ENCODE results near the gene CPNE2. TPM values are rescaled to one million over a fixed set of nuclear protein-coding genes. Genes with fewer than 3 reads are reported as not detected.

The CPNE2 gene
- total RNA-seq, 1 experiment from 2014 or later, result 5.1 TPM

- Histone ChIP-seq H3K9ac (ENCODE audit: low read length) (no peak overlapping the region), H3K4me2 (ENCODE audit: low read depth, low read length, poor library complexity, severe bottlenecking) (peak overlapping the region; percentile 13), H3K4me3 (ENCODE audit: low read length) (no peak overlapping the region), H3K79me2 (ENCODE audit: low read length) (no peaks in the 10 kb centered on the region), H4K20me1 (ENCODE audit: insufficient read depth, low read depth, low read length) (no peaks in the 10 kb centered on the region), H2AFZ (ENCODE audit: low read length) (no peak overlapping the region), H3K36me3 (ENCODE audit: insufficient read depth, low read length) (no peaks in the 10 kb centered on the region), H3K27ac (ENCODE audit: low read length) (no peak overlapping the region), H3K9me2 (replicated peaks; ENCODE audit: insufficient read depth, low read length) (no peaks in the 10 kb centered on the region), H3K27me3 (ENCODE audit: low read length) (no peaks in the 10 kb centered on the region), H3K4me1 (ENCODE audit: low read length) (peaks cover 32% of the 10 kb centered on the region), H3K9me3 (ENCODE audit: low read length) (no peaks in the 10 kb centered on the region)
- peak; percentile 68 for DNase-seq
Observed at GRCh38 chr16:57087003-57087402, 5.4 kb upstream of the CPNE2 start.

GRCh38 chr16:57089406-57089805, 3.0 kb upstream of the CPNE2 start:
- Histone ChIP-seq H3K27ac (ENCODE audit: low read length) (no peak overlapping the region), H3K9ac (ENCODE audit: low read length) (no peak overlapping the region), H3K9me3 (ENCODE audit: low read length) (no peaks in the 10 kb centered on the region), H3K4me1 (ENCODE audit: low read length) (peaks cover 31% of the 10 kb centered on the region), H3K9me2 (replicated peaks; ENCODE audit: insufficient read depth, low read length) (no peaks in the 10 kb centered on the region), H4K20me1 (ENCODE audit: insufficient read depth, low read depth, low read length) (peaks cover 3% of the 10 kb centered on the region; the same call in 1 of the 2 replicates), H3K4me2 (ENCODE audit: low read depth, low read length, poor library complexity, severe bottlenecking) (no peak overlapping the region), H3K36me3 (ENCODE audit: insufficient read depth, low read length) (no peaks in the 10 kb centered on the region), H3K79me2 (ENCODE audit: low read length) (no peaks in the 10 kb centered on the region), H3K4me3 (ENCODE audit: low read length) (no peak overlapping the region), H2AFZ (ENCODE audit: low read length) (no peak overlapping the region), H3K27me3 (ENCODE audit: low read length) (no peaks in the 10 kb centered on the region)
- no peak for DNase-seq

- no peak for DNase-seq
- Histone ChIP-seq H3K79me2 (ENCODE audit: low read length) (no peaks in the 10 kb centered on the region), H3K4me2 (ENCODE audit: low read depth, low read length, poor library complexity, severe bottlenecking) (peak overlapping the region; percentile 69), H3K9me2 (replicated peaks; ENCODE audit: insufficient read depth, low read length) (no peaks in the 10 kb centered on the region), H3K4me3 (ENCODE audit: low read length) (no peak overlapping the region; the same call in 1 of the 2 replicates), H4K20me1 (ENCODE audit: insufficient read depth, low read depth, low read length) (peaks cover 3% of the 10 kb centered on the region; the same call in 1 of the 2 replicates), H3K36me3 (ENCODE audit: insufficient read depth, low read length) (no peaks in the 10 kb centered on the region), H3K27me3 (ENCODE audit: low read length) (no peaks in the 10 kb centered on the region), H3K9ac (ENCODE audit: low read length) (no peak overlapping the region), H3K9me3 (ENCODE audit: low read length) (no peaks in the 10 kb centered on the region), H3K4me1 (ENCODE audit: low read length) (peaks cover 21% of the 10 kb centered on the region), H2AFZ (ENCODE audit: low read length) (no peak overlapping the region), H3K27ac (ENCODE audit: low read length) (no peak overlapping the region)
Observed at GRCh38 chr16:57091200-57091974, 996 bp upstream of the CPNE2 start.

GRCh38 chr16:57092786-57093411, 516 bp downstream of the CPNE2 start:
- Histone ChIP-seq H3K4me3 (ENCODE audit: low read length) (peak overlapping the region; percentile 74), H3K36me3 (ENCODE audit: insufficient read depth, low read length) (no peaks in the 10 kb centered on the region), H3K4me2 (ENCODE audit: low read depth, low read length, poor library complexity, severe bottlenecking) (peak overlapping the region; percentile 67), H4K20me1 (ENCODE audit: insufficient read depth, low read depth, low read length) (peaks cover 3% of the 10 kb centered on the region; the same call in 1 of the 2 replicates), H3K27ac (ENCODE audit: low read length) (no peak overlapping the region), H3K9me3 (ENCODE audit: low read length) (no peaks in the 10 kb centered on the region), H3K79me2 (ENCODE audit: low read length) (no peaks in the 10 kb centered on the region), H3K27me3 (ENCODE audit: low read length) (no peaks in the 10 kb centered on the region), H3K4me1 (ENCODE audit: low read length) (peaks cover 18% of the 10 kb centered on the region), H2AFZ (ENCODE audit: low read length) (no peak overlapping the region), H3K9me2 (replicated peaks; ENCODE audit: insufficient read depth, low read length) (no peaks in the 10 kb centered on the region), H3K9ac (ENCODE audit: low read length) (peak overlapping the region; percentile 77)
- peak; percentile 72 for DNase-seq

- H3K4me3 ChIP-seq (ENCODE audit: low read length), result no peak overlapping the region
Observed at GRCh38 chr16:57093666-57094564, 1.5 kb downstream of the CPNE2 start.

GRCh38 chr16:57094911-57095310, 2.5 kb downstream of the CPNE2 start:
- H4K20me1 ChIP-seq (ENCODE audit: insufficient read depth, low read depth, low read length), result peaks cover 3% of the 10 kb centered on the region; the same call in 1 of the 2 replicates
- H2AFZ ChIP-seq (ENCODE audit: low read length), result no peak overlapping the region
- H3K27ac ChIP-seq (ENCODE audit: low read length), result no peak overlapping the region
- no peak overlapping the region for H3K9ac ChIP-seq (ENCODE audit: low read length)
- no peak overlapping the region for H3K4me3 ChIP-seq (ENCODE audit: low read length)
- no peaks in the 10 kb centered on the region for H3K9me3 ChIP-seq (ENCODE audit: low read length)
- peaks cover 25% of the 10 kb centered on the region for H3K4me1 ChIP-seq (ENCODE audit: low read length)
- no peak overlapping the region for H3K4me2 ChIP-seq (ENCODE audit: low read depth, low read length, poor library complexity, severe bottlenecking)
- DNase-seq, result no peak
- H3K79me2 ChIP-seq (ENCODE audit: low read length), result no peaks in the 10 kb centered on the region
- H3K27me3 ChIP-seq (ENCODE audit: low read length), result no peaks in the 10 kb centered on the region
- H3K9me2 ChIP-seq (replicated peaks; ENCODE audit: insufficient read depth, low read length), result no peaks in the 10 kb centered on the region
- H3K36me3 ChIP-seq (ENCODE audit: insufficient read depth, low read length), result no peaks in the 10 kb centered on the region

More at GRCh38 chr16:57093666-57094564, 1.5 kb downstream of the CPNE2 start:
- no peak overlapping the region for H2AFZ ChIP-seq (ENCODE audit: low read length)
- H3K9ac ChIP-seq (ENCODE audit: low read length), result no peak overlapping the region
- no peaks in the 10 kb centered on the region for H3K27me3 ChIP-seq (ENCODE audit: low read length)
- H4K20me1 ChIP-seq (ENCODE audit: insufficient read depth, low read depth, low read length), result peaks cover 3% of the 10 kb centered on the region; the same call in 1 of the 2 replicates
- no peak overlapping the region for H3K27ac ChIP-seq (ENCODE audit: low read length)
- no peaks in the 10 kb centered on the region for H3K9me3 ChIP-seq (ENCODE audit: low read length)
- no peaks in the 10 kb centered on the region for H3K36me3 ChIP-seq (ENCODE audit: insufficient read depth, low read length)
- DNase-seq, result no peak
- peaks cover 25% of the 10 kb centered on the region for H3K4me1 ChIP-seq (ENCODE audit: low read length)
- no peaks in the 10 kb centered on the region for H3K79me2 ChIP-seq (ENCODE audit: low read length)
- no peak overlapping the region for H3K4me2 ChIP-seq (ENCODE audit: low read depth, low read length, poor library complexity, severe bottlenecking)
- H3K9me2 ChIP-seq (replicated peaks; ENCODE audit: insufficient read depth, low read length), result no peaks in the 10 kb centered on the region

- Histone ChIP-seq H3K9ac (ENCODE audit: low read length) (no peak overlapping the region), H3K27me3 (ENCODE audit: low read length) (no peaks in the 10 kb centered on the region), H3K79me2 (ENCODE audit: low read length) (no peaks in the 10 kb centered on the region), H3K36me3 (ENCODE audit: insufficient read depth, low read length) (no peaks in the 10 kb centered on the region), H4K20me1 (ENCODE audit: insufficient read depth, low read depth, low read length) (peaks cover 3% of the 10 kb centered on the region; the same call in 1 of the 2 replicates), H3K4me2 (ENCODE audit: low read depth, low read length, poor library complexity, severe bottlenecking) (no peak overlapping the region), H3K27ac (ENCODE audit: low read length) (no peak overlapping the region), H3K4me3 (ENCODE audit: low read length) (no peak overlapping the region), H3K4me1 (ENCODE audit: low read length) (peaks cover 25% of the 10 kb centered on the region), H3K9me3 (ENCODE audit: low read length) (no peaks in the 10 kb centered on the region), H2AFZ (ENCODE audit: low read length) (no peak overlapping the region), H3K9me2 (replicated peaks; ENCODE audit: insufficient read depth, low read length) (no peaks in the 10 kb centered on the region)
- DNase-seq, result no peak
Observed at GRCh38 chr16:57096192-57096591, 3.8 kb downstream of the CPNE2 start.

Data from Karpas-422 (cell line).